ENCODE measurements around the gene PAF1. TPM values are rescaled to one million over a fixed set of nuclear protein-coding genes. Genes with fewer than 3 reads are reported as not detected.

Gene PAF1
- total and polyA plus RNA-seq, 2 donors from 2014 or later: 37.1 to 54.0 TPM

DNA sequence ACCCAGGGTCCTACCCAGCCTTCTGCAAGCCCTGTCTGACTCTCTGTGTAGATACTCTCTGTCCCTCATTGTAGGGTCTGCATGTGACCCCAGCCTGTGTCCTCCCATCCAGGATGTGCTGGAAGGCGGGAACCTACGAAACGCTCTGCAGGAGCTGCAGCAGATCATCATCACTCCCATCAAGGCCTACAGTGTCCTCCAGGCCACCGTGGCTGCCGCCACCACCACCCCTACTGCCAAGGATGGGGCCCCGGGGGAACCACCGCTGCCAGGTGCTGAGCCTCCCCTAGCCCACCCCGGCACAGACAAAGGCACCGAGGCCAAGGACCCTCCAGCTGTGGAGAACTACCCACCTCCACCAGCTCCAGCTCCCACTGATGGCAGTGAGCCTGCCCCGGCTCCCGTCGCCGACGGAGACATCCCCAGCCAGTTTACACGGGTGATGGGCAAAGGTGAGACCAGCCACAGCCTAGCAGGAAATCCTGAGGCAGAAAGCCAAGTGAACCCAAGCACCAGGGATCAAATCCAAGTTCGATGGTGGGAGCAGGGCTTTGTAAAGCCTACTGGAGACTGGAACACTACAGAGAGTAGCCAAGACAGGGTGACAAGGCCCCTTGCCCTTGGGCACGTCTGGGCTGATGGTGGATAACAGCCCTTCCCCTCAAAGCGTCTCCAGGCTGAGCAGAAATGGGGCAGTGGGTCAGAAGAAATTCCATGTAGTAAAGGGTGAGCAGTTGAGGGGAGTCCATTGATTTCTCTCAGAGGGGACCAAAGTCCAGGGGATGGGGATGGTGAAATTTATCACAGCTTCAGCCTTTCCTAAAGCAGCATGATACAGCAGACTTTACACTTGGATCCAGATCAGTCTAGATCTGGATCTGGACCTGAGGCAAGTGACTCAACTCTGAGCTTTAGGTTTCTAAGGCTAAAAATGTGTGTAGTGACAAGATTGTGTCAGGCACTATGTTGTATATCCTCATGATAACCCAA lies 13.2 kb downstream of the PAF1 start:
- no peak overlapping the region for H3K4me3 ChIP-seq (ENCODE audit: low read length in 3 of 3)
- H3K27ac ChIP-seq (ENCODE audit: low read depth in 2 of 2, low read length in 2 of 2): no peak overlapping the region
- FAIRE-seq: no peak
- H3K27me3 ChIP-seq (ENCODE audit: control insufficient read depth, insufficient read depth, low read length): no peaks in the 10 kb centered on the region
- no peak overlapping the region for H3K9ac ChIP-seq (ENCODE audit: low read length in 3 of 3)
- TF ChIP-seq, protein P1, sequence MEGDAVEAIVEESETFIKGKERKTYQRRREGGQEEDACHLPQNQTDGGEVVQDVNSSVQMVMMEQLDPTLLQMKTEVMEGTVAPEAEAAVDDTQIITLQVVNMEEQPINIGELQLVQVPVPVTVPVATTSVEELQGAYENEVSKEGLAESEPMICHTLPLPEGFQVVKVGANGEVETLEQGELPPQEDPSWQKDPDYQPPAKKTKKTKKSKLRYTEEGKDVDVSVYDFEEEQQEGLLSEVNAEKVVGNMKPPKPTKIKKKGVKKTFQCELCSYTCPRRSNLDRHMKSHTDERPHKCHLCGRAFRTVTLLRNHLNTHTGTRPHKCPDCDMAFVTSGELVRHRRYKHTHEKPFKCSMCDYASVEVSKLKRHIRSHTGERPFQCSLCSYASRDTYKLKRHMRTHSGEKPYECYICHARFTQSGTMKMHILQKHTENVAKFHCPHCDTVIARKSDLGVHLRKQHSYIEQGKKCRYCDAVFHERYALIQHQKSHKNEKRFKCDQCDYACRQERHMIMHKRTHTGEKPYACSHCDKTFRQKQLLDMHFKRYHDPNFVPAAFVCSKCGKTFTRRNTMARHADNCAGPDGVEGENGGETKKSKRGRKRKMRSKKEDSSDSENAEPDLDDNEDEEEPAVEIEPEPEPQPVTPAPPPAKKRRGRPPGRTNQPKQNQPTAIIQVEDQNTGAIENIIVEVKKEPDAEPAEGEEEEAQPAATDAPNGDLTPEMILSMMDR (IDR thresholded peaks at IDR 0.05; ENCODE audit: borderline replicate concordance, extremely low read depth, insufficient read depth): no peak
- H3K36me3 ChIP-seq (ENCODE audit: control insufficient read depth in 2 of 3, insufficient read depth in 3 of 3, low read length in 3 of 3): peaks cover 5 to 70% (median 54%) of the 10 kb centered on the region in 3 donors
- H3K9me3 ChIP-seq (ENCODE audit: control insufficient read depth in 2 of 3, insufficient read depth in 1 of 3, low read length in 3 of 3): no peaks in the 10 kb centered on the region
- DNase-seq: no peak
- peaks cover 0 to 12% (median 10%) of the 10 kb centered on the region in 3 donors for H3K4me1 ChIP-seq (ENCODE audit: control insufficient read depth in 2 of 3, insufficient read depth in 2 of 3, low read depth in 1 of 3, low read length in 3 of 3)
- intact Hi-C loops (cut with DNase I): no loop called here

DNA sequence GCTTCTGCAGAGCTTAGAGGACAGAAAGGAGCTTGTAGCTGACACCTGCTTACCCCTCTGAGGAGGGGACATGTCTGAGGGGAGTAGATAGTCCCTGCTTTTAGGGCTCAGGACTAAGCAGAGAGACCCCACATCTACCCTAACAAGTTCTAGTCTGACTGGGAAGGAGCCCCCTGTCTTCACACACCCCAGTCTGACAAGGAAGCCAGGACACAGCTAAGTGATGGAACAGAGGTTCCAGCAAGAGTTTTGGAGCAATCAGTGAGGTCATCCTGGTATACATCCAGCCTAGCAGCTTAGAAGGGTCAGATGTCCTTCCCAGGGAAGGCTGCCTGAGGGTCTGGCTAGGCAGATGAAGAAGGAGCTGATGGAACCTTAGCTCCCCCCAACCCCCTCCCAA lies 15.0 kb downstream of the PAF1 start:
- TF ChIP-seq, protein P1 (IDR thresholded peaks at IDR 0.05; ENCODE audit: borderline replicate concordance, extremely low read depth, insufficient read depth): no peak
- H3K9me3 ChIP-seq (ENCODE audit: control insufficient read depth in 2 of 3, insufficient read depth in 1 of 3, low read length in 3 of 3): no peaks in the 10 kb centered on the region
- no peak overlapping the region for H3K9ac ChIP-seq (ENCODE audit: low read length in 3 of 3)
- DNase-seq (no peak), FAIRE-seq (no peak)
- peaks cover 5 to 66% (median 48%) of the 10 kb centered on the region in 3 donors for H3K36me3 ChIP-seq (ENCODE audit: control insufficient read depth in 2 of 3, insufficient read depth in 3 of 3, low read length in 3 of 3)
- H3K27me3 ChIP-seq (ENCODE audit: control insufficient read depth, insufficient read depth, low read length): no peaks in the 10 kb centered on the region
- H3K27ac ChIP-seq (ENCODE audit: low read depth in 2 of 2, low read length in 2 of 2): no peak overlapping the region
- H3K4me3 ChIP-seq (ENCODE audit: low read length in 3 of 3): no peak overlapping the region
- intact Hi-C loops (cut with DNase I): no loop called here
- peaks cover 0 to 20% (median 10%) of the 10 kb centered on the region in 3 donors for H3K4me1 ChIP-seq (ENCODE audit: control insufficient read depth in 2 of 3, insufficient read depth in 2 of 3, low read depth in 1 of 3, low read length in 3 of 3)

DNA sequence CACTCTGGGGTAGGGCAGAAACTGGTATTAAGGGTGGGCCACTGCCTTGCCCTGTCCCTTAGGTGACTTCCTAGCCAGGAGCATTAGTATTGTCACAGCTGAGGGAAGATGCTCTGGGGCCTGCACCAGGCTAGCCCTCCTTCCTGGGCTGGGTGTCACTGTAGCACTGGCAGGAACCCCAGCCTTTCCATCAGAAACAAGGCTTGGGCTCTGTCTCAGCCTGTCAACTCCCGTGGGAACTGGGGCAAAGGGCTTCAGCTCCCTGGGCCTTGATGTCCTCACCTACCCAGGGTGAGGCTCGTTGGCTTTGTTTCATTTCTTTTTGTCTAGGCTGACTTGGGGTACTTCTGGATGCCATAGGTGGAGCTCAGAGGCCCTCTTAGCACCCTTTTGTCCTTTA lies 18.0 kb downstream of the PAF1 start:
- Histone ChIP-seq H3K4me3 (ENCODE audit: low read length in 3 of 3) (no peak overlapping the region), H3K27me3 (ENCODE audit: control insufficient read depth, insufficient read depth, low read length) (no peaks in the 10 kb centered on the region), H3K9ac (ENCODE audit: low read length in 3 of 3) (peak overlapping the region in 2 of 3 donors; percentile 5 to 49), H3K4me1 (ENCODE audit: control insufficient read depth in 2 of 3, insufficient read depth in 2 of 3, low read depth in 1 of 3, low read length in 3 of 3) (peaks cover 0 to 20% (median 10%) of the 10 kb centered on the region in 3 donors), H3K9me3 (ENCODE audit: control insufficient read depth in 2 of 3, insufficient read depth in 1 of 3, low read length in 3 of 3) (no peaks in the 10 kb centered on the region), H3K27ac (ENCODE audit: low read depth in 2 of 2, low read length in 2 of 2) (peak overlapping the region; percentile 78), H3K36me3 (ENCODE audit: control insufficient read depth in 2 of 3, insufficient read depth in 3 of 3, low read length in 3 of 3) (peaks cover 10 to 48% (median 41%) of the 10 kb centered on the region in 3 donors)
- intact Hi-C loops (cut with DNase I): no loop called here
- DNase-seq: no peak
- no peak for FAIRE-seq
- TF ChIP-seq, protein P1 (IDR thresholded peaks at IDR 0.05; ENCODE audit: borderline replicate concordance, extremely low read depth, insufficient read depth): no peak

Measured in kidney (tissue), 14 donors.